A204.1 (cell line): Measurements from ENCODE around the gene CUEDC1.
A peak's percentile ranks its signal among the peaks of the same experiment; 100 is the strongest.

Experiments used
- FAIRE-seq: peaks from 2 replicates; lab custom pipeline; 2012; peaks lifted over from hg19 to GRCh38; lab: Jason Lieb, UNC

The CUEDC1 gene

DNA sequence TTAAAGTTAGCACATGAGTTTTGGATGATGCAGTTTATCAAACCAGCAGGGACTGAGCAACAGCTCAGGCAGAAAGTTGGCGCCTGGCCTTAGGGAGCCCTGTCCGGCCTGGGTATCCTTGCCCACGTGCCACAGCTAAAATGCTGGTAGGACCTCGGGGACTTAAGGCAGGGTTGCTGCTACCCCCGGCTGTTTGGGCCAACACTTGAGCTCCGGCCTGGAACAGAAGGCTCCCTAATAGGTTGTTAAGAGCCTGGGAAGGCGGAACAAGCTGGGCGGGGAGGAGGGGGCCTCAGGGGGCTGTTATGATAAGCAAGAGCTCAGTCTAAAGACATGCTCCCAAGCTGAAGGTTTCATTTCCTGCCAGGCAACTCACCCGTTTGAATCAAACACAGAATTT lies 39.7 kb downstream of the CUEDC1 start:
- FAIRE-seq: peak; percentile 96

DNA sequence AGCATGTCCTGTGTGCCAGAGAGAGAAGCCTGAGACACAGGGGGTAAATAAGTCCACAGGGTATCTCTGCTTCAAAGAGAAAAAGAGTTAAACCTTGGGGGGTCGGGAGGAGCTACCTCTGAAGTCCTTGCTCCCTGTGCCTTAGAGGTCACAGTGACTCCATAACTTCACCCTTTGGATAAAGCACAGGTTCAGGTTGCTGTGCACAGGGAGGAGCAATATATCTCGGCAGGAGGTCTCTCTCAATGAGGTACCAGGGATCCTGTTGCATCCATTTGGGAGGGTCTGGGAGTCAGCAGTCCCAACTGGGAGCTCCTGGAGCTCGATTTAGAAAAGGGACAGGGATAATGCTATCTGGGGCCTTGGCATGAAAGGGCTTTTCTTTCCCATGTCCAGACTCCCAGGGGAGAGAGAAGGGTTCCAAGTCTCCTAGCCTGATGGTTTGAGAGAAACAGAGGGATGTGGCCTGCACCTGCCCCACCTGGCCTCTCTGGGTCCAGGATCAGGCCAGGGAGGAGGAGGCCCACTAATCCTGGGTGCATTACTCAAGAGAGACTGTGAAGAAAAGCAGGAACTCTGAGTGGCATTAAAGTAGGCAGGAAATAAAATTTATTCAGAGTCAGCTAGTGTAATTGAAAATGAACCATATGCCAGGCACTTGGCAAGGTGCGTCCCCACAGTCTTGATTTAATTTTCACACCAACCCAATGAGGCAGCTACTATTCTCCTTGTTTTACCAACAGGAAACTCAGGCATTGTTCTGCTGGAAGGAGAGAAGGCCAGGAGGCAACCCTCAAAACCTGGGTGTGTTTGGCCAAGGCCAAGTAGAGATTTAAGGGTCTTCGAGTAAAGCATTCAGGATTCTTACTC lies 40.7 kb downstream of the CUEDC1 start:
- FAIRE-seq: no peak

- peak; percentile 96 for FAIRE-seq
These were observed 41.5 kb downstream of the CUEDC1 start for GRCh38 chr17:57913575-57914272.

DNA sequence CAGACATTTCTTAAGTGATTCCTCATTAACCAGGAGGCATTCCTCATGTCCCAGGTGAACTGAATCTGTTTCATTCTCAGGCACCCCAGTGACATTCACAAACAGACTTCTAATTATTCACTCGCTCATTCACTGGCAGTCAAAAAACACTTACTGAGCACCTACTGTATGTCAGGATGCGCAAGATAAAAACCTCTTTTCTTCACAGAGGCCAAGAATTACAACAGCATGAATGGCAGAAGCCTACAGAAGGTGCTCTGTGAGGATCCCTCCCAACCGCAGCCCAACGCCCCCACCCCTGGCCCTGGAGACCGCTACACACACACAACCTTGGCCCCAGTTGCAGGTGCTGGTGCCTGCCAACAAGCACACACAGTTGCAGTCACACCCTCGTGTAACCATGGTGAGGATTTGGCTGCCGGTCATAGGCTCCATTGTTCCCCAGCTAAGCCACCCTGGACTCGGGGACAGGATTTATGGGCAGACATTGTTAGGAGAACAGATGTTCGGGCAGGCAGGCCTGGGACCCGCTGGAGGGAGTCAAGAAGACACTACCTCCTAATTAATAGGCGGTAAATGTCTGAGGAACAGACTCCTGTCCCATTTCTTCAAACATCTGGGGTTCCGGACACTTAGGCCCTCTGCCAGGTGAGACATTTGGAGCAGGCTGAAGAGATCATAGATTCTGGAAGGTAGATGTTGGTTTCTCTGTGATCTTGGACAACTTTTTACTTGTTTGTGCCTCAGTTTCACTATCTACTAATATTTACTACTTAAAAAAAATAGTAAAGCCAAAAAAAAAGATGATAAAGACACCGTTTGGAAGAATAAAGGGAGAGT lies 43.2 kb downstream of the CUEDC1 start:
- FAIRE-seq: peak; percentile 62

DNA sequence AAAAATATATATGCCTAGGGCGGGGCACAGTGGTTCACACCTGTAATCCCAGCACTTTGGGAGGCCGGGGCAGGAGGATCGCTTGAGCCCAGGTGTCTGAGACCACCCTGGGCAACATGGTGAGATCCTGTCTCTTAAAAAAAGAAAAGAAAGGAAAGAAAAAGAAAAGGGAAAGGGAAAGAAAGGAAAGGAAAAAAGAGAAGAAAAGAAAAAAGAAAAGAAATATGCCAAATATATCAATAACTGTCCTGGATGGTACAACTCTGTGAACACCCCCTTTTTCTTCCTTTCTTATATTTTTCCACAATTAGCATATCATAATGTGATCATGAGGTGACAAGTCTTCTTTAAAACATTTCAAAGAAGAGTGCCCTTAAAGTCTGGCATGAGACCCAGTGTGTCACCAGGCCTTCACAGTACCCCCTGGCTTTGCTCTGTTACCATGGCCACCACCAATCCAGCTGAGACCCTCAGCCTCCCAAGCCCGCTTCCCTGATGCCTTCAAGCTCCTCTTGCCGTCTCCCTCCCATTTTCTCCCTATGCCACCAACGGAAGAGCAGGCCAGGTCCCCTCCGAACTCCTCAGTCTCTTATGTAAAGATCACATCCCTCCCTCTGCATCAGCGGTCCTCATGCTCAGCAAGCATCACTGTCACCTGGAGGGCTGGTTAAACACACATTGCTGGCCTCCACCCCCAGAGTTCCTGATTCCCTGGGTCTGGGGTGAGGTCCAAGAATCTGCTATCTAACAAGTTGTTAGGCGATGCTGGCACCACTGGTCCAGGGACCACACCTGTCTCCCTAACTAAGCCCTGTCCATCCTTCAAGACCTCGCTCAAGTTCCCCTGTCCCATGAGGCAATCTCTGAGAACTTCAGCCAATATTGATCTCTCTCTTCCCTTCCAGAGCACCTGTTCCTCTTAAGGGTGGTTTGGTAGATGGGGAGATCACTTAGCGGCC lies 44.5 kb downstream of the CUEDC1 start:
- no peak for FAIRE-seq

DNA sequence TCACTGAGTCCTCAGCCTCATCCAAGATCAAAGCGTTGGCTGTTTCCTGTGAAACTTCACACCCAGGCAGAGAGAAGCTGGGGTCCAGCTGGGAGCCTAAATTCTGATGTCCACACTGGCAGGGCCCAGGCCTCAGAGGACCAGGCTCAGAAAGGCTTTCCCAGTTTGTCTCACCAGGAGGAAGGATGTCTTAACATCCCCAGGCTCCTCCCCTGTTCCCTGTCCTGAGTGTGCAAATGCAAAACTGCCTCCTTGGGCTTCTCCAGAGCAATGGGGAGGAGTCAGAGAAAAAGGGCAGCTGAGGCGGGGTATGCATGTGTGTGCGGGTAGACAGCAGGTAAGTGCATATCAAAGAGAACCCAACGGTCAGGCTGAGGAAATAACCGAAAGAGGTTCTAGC lies 45.7 kb downstream of the CUEDC1 start:
- no peak for FAIRE-seq

- FAIRE-seq: no peak
These were observed 46.9 kb downstream of the CUEDC1 start for GRCh38 chr17:57908278-57908677.

GRCh38 chr17:57906910-57907309 lies 48.3 kb downstream of the CUEDC1 start:
- FAIRE-seq: peak; percentile 58

- no peak for FAIRE-seq
These were observed 49.2 kb downstream of the CUEDC1 start for GRCh38 chr17:57905875-57906455.

GRCh38 chr17:57903961-57904360 lies 51.3 kb downstream of the CUEDC1 start:
- no peak for FAIRE-seq

DNA sequence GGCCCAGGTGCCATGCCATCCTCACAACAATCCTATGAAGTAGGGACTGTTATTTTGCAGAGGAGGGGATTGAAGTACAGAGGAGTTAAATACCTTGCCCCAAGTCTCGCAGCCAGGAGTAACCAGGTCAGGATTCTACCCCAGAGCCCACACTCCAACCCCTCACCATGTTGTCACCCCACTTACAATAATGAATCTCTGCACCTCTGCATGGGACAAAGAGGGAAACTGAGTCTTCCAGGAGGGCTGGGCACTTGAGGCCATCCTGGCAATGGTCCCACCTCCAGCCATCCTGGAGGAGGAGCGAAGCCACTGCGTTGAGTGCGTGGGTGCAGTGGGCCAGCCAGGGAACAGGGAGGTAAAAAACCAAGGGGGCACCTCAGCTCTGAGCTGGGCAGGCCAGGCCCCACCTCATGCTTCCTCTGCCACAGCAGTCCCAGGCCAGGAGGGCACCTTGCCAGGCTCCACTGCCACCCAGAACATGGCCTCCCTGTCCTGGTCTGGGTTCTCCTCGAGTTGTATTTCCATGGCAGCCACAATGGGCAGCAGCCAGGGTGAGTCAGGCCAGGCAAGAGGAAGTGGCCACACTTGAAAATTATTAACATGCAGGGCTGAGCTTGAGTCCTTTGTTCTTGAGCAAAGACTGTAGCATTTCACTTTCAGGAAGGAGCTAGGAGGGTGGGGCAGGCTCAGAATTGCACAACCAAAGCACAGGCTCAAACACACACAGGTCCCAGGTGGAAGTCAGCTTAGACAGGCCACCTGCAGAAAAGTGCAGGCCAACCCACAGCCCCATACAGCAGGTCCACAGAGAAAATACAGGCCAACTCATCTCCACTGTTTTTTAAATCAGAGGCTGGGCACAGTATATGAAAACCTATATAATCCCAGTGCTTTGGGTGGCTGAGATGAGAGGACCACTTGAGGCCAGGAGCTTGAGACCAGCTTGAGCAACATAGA lies 52.1 kb downstream of the CUEDC1 start:
- no peak for FAIRE-seq

DNA sequence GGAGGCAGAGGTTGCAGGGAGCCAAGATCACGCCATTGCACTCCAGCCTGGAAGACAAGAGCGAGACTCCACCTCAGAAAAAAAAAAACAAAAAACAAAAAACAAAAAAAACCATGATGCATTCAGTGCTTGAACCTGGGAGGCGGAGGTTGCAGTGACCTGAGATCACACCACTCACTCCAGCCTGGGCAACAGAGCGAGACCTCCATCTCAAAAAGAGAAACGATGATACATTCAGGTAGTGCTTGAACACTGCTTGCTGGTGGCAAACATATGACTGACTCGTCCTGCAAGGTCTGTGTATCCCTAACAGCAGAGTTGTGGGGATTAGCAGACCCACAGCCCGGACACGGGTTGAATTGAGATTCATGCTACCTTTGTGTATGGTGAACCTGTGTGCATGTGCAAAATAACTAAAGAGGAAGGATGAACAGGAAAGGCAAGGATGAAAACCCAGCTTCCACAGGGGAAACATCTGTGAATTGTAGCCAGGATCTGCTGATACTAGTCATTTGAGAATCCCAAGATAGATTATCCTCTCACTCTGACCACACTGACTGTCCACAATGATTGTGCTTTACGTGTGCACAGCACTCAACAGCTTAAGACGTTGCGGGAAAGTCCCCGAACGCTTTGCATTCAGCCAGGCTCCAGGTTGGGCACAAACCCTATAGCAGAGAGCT lies 53.0 kb downstream of the CUEDC1 start:
- no peak for FAIRE-seq

GRCh38 chr17:57900991-57901743 lies 54.0 kb downstream of the CUEDC1 start:
- FAIRE-seq: no peak

DNA sequence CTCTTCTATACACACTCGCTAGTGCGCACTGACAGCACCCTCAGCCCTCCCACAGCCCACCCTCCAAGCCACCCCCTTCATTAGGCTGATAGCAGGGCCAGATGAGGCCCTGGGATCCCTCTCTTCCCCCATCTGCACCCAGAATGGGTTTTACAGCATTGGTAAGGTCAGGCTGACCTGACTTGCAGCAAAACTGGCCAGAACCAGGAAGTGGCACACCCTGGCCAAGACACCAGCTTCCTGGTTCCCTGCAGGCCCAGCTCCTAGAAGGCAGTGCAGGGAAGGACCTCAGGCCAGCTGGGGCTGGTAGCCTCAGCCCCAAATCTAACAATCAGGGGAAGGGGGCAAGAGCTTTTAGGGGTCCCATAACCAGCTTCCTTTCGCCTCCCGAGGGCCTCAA lies 55.4 kb downstream of the CUEDC1 start:
- FAIRE-seq: no peak

DNA sequence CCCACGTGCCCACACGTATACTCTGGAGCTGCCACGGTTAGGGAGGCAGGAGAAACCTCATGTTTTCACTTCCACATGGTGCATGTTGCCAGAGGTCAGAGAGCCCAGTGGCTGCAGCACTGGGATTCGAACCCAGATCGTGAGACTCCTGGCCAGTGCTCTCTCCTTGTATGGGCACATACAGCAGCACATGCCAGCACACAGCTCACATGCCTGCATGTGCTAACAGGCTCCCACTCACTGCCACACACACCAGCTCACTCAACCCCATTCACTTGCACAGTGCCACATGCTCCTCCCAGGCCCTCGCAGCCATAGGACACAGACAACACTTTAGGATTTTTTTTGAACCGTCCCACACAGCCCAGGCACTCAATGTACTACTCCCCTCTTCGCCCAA lies 55.8 kb downstream of the CUEDC1 start:
- FAIRE-seq: no peak

DNA sequence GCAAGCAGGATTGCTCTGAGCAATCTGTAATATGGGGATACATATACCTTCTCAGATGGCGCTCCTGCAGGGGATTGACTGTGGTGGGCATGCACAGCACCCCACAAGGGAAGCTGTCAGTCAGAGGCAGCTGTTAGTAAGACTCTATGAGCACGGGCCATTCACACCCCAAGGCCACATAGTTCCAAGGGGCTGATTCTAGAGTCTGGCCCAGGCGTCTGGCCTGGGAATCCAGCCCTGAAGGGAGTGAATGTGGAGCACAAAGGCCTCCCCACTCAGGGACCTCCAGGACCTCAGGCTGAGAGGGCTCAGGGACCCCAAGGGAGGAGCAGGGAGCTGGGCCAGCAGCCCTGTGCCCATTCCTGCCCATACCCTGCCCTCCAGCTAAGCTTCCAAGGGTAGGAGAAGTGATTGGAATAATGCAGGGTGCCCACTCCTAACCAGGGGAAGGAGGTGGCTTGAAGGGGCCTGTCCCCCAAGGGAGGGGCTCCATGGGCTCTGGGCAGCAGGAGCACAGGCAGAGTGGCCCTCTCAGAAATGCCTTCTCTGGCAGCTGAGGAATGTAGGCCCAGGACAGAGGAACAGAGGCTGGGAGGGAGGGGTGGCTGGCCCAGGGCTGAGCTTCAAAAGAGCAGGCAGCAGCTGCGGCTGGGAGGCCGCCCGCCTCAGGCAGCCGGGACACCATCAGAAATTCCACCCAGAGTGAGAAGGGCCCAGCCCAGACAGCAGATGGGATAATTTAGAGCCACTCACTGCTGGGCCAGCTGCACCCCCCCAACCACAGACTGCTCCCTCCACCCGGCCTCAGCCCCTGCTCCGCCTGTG lies 56.5 kb downstream of the CUEDC1 start:
- no peak for FAIRE-seq

DNA sequence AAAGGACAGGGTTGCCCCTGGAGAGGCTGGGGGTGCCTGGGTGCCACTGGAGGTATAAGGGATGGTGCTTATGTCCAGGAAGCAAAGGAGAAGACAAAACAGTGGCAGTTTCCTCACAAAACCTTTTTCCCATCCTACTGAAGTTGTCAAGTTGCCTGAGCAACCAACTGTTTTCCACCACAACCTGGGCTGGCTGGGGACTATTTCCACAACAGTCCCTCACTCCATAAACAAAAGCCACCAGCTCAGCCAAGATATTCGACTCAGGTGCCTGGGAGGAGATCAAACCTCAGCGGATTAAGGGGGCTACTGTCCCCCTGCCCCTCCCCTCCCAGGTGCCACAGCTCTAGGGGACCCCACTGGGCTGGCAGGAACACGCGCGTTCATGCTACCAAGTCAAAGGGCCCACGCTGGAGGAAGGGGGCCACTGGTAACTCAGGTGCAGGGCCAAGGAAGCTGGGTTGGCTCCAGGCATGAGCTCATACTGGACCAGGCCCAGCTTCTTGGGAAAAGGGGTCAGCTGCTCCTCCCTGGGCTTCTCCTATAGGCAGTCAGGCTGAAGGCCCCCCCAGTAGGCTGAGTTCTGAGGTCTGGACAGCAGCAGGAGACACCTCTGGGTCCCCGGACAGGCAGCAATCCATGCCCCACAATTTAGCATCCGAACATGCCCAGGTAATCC lies 59.7 kb downstream of the CUEDC1 start:
- no peak for FAIRE-seq
